Measurements from ENCODE around the gene PCDH15. TPM values are rescaled to one million over a fixed set of nuclear protein-coding genes. Genes with fewer than 3 reads are reported as not detected.

PCDH15 gene
- total and polyA plus RNA-seq, 2 of the 8 experiments (the other 6 are each of a cell fraction or from before 2014, with no cell fraction given): 0.11 TPM; not detected in 1

GRCh38 chr10:54708021-54708420 is 93.0 kb downstream of the PCDH15 start:
- Histone ChIP-seq H3K27me3 (replicated peaks in 1 of 4; ENCODE audit: control insufficient read depth in 3 of 4, extremely low read depth in 1 of 4, insufficient read depth in 3 of 4, low read length in 3 of 4) (no peaks in the 10 kb centered on the region), H3K79me1 (ENCODE audit: low read depth, low read length) (no peaks in the 10 kb centered on the region), H4K8ac (ENCODE audit: extremely low read depth, insufficient read depth, low read length) (no peak overlapping the region), H3K18ac (ENCODE audit: extremely low read depth, low read length) (no peak overlapping the region), H2AFZ (ENCODE audit: low read length) (no peak overlapping the region), H2AK5ac (ENCODE audit: low read depth, low read length) (no peak overlapping the region), H4K91ac (replicated peaks; ENCODE audit: insufficient read length, low read length) (no peak overlapping the region), H4K5ac (ENCODE audit: insufficient read length, low read depth, low read length) (no peak overlapping the region), H3K9me3 (ENCODE audit: insufficient read depth in 2 of 2, low read depth in 1 of 2, low read length in 1 of 2) (0 out of 4 replicates have a peak, but pooled peaks cover 0 to 3% of the 10 kb centered on the region in 2 experiments), H3K4ac (replicated peaks; ENCODE audit: insufficient read length, low read depth, low read length) (no peak overlapping the region), H2BK120ac (replicated peaks; ENCODE audit: low read depth, low read length) (no peak overlapping the region), H3K4me2 (ENCODE audit: insufficient read depth in 1 of 2, low read depth in 2 of 2, low read length in 2 of 2) (no peak overlapping the region), H3K9ac (replicated peaks in 1 of 4; ENCODE audit: extremely low read depth in 1 of 4, low read depth in 3 of 4, low read length in 3 of 4) (no peak overlapping the region), H3K4me1 (replicated peaks in 1 of 4; ENCODE audit: control insufficient read depth in 3 of 4, insufficient read depth in 4 of 4, low read length in 3 of 4) (no peaks in the 10 kb centered on the region), H2BK20ac (ENCODE audit: low read length) (no peak overlapping the region), H3K27ac (ENCODE audit: low read depth, low read length) (no peak overlapping the region), H3K23me2 (ENCODE audit: low read depth, low read length) (no peaks in the 10 kb centered on the region), H3K4me3 (ENCODE audit: extremely low read depth in 1 of 4, insufficient read depth in 2 of 4, low read depth in 3 of 4, low read length in 4 of 4) (no peak overlapping the region), H2BK5ac (ENCODE audit: low read depth, low read length) (no peak overlapping the region), H3K36me3 (ENCODE audit: control insufficient read depth in 2 of 4, insufficient read depth in 4 of 4, low read length in 3 of 4) (no peaks in the 10 kb centered on the region; a peak in 1 of 8 replicates), H3K23ac (ENCODE audit: insufficient read length) (no peak overlapping the region), H2BK15ac (ENCODE audit: low read length) (no peak overlapping the region), H4K20me1 (replicated peaks in 1 of 2; ENCODE audit: control insufficient read depth in 1 of 2, insufficient read depth in 2 of 2, low read length in 2 of 2) (no peaks in the 10 kb centered on the region), H3K79me2 (ENCODE audit: control insufficient read depth in 1 of 2, insufficient read depth in 2 of 2, low read length in 2 of 2) (no peaks in the 10 kb centered on the region), H3K56ac (replicated peaks; ENCODE audit: insufficient read length, low read depth, low read length) (no peak overlapping the region), H3K14ac (ENCODE audit: insufficient read length) (no peak overlapping the region), H2BK12ac (ENCODE audit: low read depth, low read length) (no peak overlapping the region)
- FAIRE-seq (no peak), DNase-seq (ENCODE audit: low read depth in 1 of 2, low spot score in 2 of 2) (no peak)
- ChIA-PET POLR2A (ENCODE audit: partially characterized antibody) (no interaction called here), CTCF (ENCODE audit: partially characterized antibody) (no interaction called here)
- WGBS, 2 experiments (ENCODE audit: extremely low coverage in 1 of 2, insufficient coverage in 1 of 2, insufficient read length in 1 of 2, insufficient replicate concordance in 2 of 2, low coverage in 1 of 2, low lambda C conversion rate in 2 of 2, missing lambda C conversion rate in 1 of 2): 95% methylated on average over 2 of the region's 2 CpGs; no CpG with 5 or more reads in 1 of the 2 experiments
- TF ChIP-seq CTBP2 (IDR thresholded peaks at IDR 0.05; ENCODE audit: borderline replicate concordance, insufficient read depth, insufficient read length, low read length) (no peak), HDAC2 (IDR thresholded peaks at IDR 0.05; ENCODE audit: borderline replicate concordance in 1 of 2, low read depth in 2 of 2, low read length in 2 of 2) (no peak), CHD1 (IDR thresholded peaks at IDR 0.05; ENCODE audit: low read depth, low read length) (no peak), NANOG (IDR thresholded peaks at IDR 0.05; ENCODE audit: insufficient read depth, low read depth, low read length, poor library complexity, severe bottlenecking) (no peak), POLR2AphosphoS5 (IDR thresholded peaks at IDR 0.05; ENCODE audit: low read depth, low read length) (no peak), POLR2A (IDR thresholded peaks at IDR 0.05; ENCODE audit: control extremely low read depth in 1 of 2, low read depth in 2 of 2, low read length in 2 of 2) (no peak)
